Hematopoietic multipotent progenitor cell (in vitro differentiated cells): Measurements from ENCODE around the gene TMX2. TPM values are rescaled to one million over a fixed set of nuclear protein-coding genes. Genes with fewer than 3 reads are reported as not detected.

Experiments used
- small RNA-seq: library from RNA; depleted of rRNA; stranded (forward); fragments of <200 nt; gene quantifications from one replicate; pipeline ENCODE3, GENCODE V24; 2012
- total RNA-seq: library from RNA; depleted of rRNA; stranded (reverse); fragments of >200 nt; gene quantifications from one replicate; pipeline ENCODE4 v1.2.3, GENCODE V29; 2012

Gene TMX2
- total RNA-seq, 1 donor: 42.8 TPM

Small RNA genes within 50 kb of the gene (small RNA-seq; reads per million reads assigned to genes)
- gene TMX2-CTNND1: not detected

Other genes starting within 250 kb of the TMX2 start
- gene SLC43A1, start 196.9 kb upstream of the TMX2 start, total RNA-seq: 81.6 TPM
- 29.4 TPM for gene TIMM10, start 181.8 kb upstream of the TMX2 start, total RNA-seq
- gene SMTNL1, start 175.0 kb upstream of the TMX2 start, total RNA-seq: not detected
- 215 TPM for gene UBE2L6, start 144.9 kb upstream of the TMX2 start, total RNA-seq
- 49.8 TPM for gene SERPING1, start 114.9 kb upstream of the TMX2 start, total RNA-seq
- 3.5 TPM for gene YPEL4, start 62.7 kb upstream of the TMX2 start, total RNA-seq
- gene CLP1, start 54.8 kb upstream of the TMX2 start, total RNA-seq: 10.0 TPM
- 20.2 TPM for gene ZDHHC5, start 44.5 kb upstream of the TMX2 start, total RNA-seq
- gene MED19, start 378 bp upstream of the TMX2 start, total RNA-seq: 21.5 TPM
- gene SELENOH, start 28.9 kb downstream of the TMX2 start, total RNA-seq: 96.7 TPM
- not detected for gene BTBD18, start 39.2 kb downstream of the TMX2 start, total RNA-seq
- 59.8 TPM for gene CTNND1, start 49.2 kb downstream of the TMX2 start, total RNA-seq